Adrenal gland (tissue), 12 donors: ENCODE data around the gene UNK. TPM values are rescaled to one million over a fixed set of nuclear protein-coding genes. Genes with fewer than 3 reads are reported as not detected.

ENCODE experiments used
- DNase-seq, 7 donors: peaks; one replicate each; pipeline ENCODE4 v3.0.0-alpha.2; 2019 to 2020
- H3K27ac ChIP-seq, 5 donors: fragments of 200-600 bp; sonication (generic) in 4 of 5; 1 replicate in 3 of 5; 2 replicates in 2 of 5; pipeline versions ENCODE4 v1.5.1 to v1.8.0; 2016 to 2020; ENCODE audit warnings: mild to moderate bottlenecking in 1 of 5
- H3K27me3 ChIP-seq: fragments of 200-600 bp; 2 replicates; pipeline ENCODE4 v1.8.0; 2021
- H3K36me3 ChIP-seq, 2 donors: fragments of 200-600 bp; replicated peaks in 1 of 2; 1 replicate in 1 of 2; 2 replicates in 1 of 2; pipeline versions ENCODE4 v1.5.1 to v1.8.0; 2018 to 2022
- H3K4me1 ChIP-seq, 2 donors: fragments of 200-600 bp; replicated peaks in 1 of 2; 1 replicate in 1 of 2; 2 replicates in 1 of 2; pipeline versions ENCODE4 v1.5.1 to v1.8.0; 2018 to 2021
- H3K4me3 ChIP-seq, 4 donors: fragments of 200-600 bp; sonication (generic) in 3 of 4; one replicate each; pipeline ENCODE4 v1.5.1; 2016 to 2018
- H3K9me3 ChIP-seq, 3 donors: fragments of 200-600 bp; sonication (generic) in 1 of 3; replicated peaks in 1 of 3; 1 replicate in 2 of 3; 2 replicates in 1 of 3; pipeline versions ENCODE4 v1.5.1 to v1.8.0; 2016 to 2021
- CTCF ChIP-seq, 6 experiments: fragments of 450-650 bp in 4 of 6; fragments of 200-600 bp in 2 of 6; sonication (generic) in 1 of 6; IDR thresholded peaks; 1 replicate in 5 of 6; 2 replicates in 1 of 6; pipeline versions ENCODE4 v1.5.1 to v1.8.0; 2016 to 2021; ENCODE audit warnings: antibody characterized with exemption in 6 of 6, mild to moderate bottlenecking in 2 of 6, moderate library complexity in 1 of 6
- POLR2A ChIP-seq, 2 donors: fragments of 450-650 bp; IDR thresholded peaks; one replicate each; pipeline ENCODE4 v1.6.1; 2017; ENCODE audit warnings: antibody characterized with exemption in 2 of 2, mild to moderate bottlenecking in 2 of 2, moderate library complexity in 1 of 2
- WGBS, 4 donors: extraction: QIAGEN DNeasy Blood & Tissue Kit in 2 of 4; methylation state at CpG; one replicate each; pipeline versions ENCODE4 v1.1.5 to v1.1.7; 2013 to 2017; 5-methylcytosine and 5-hydroxymethylcytosine counted together
- intact Hi-C, 2 donors: fragments of 100-400 bp; cut with DNase I; formaldehyde crosslinking; loops; one replicate each; pipeline versions ENCODE4 v1.14.1 to v1.15.0; 2022 to 2023
- polyA plus RNA-seq, 3 donors: library from polyadenylated mRNA; stranded (reverse); fragments of 200-250 nt in 2 of 3; fragments of 350-450 nt in 1 of 3; fragmentation: Illumina TruSeq in 1 of 3; extraction: RNeasy Lipid Tissue Mini Kit (QIAGEN cat#74804) in 1 of 3; gene quantifications; one replicate each; pipeline ENCODE4 v1.2.3, GENCODE V29; 2013 to 2014
- total RNA-seq, 9 donors: library from RNA; depleted of rRNA in 4 of 9; stranded (reverse); fragments of >200 nt in 4 of 9; fragments of 120-200 nt in 1 of 9; fragmentation: NEBNext Ultra II Directional in 1 of 9; extraction: Animal tissue kit (Norgen Biotek cat#: 25700) in 1 of 9; gene quantifications; one replicate each; pipeline versions ENCODE4 v1.1.0 to v1.2.4, GENCODE V29; 2013 to 2023
- donor health status: healthy with polysubstance abuse.
- donor health status: Bipolar disorder and iron deficiency.
- donor health status: DM: yes; HTN: yes; CAD: no.
- donor health status: DM: no; HTN: no; CAD: no.
- donor health status: DM: no; HTN: no; CAD: no.
- donor health status: DM: yes; HTN: yes; CAD: no.

Gene UNK
- total and polyA plus RNA-seq, 12 donors: 13.6 to 45.9 (median 24.6) TPM

- H3K4me3 ChIP-seq: no peak overlapping the region
- no peaks in the 10 kb centered on the region for H3K9me3 ChIP-seq
- DNase-seq: peak in 4 of 7 donors; percentile 12 to 58 (median 26)
- H3K27ac ChIP-seq: no peak overlapping the region
- H3K27me3 ChIP-seq: no peaks in the 10 kb centered on the region
- no peak for TF ChIP-seq POLR2A (IDR thresholded peaks at IDR 0.05)
- peak in 1 of 6 experiments; percentile 9 for TF ChIP-seq CTCF (IDR thresholded peaks at IDR 0.05)
- intact Hi-C loops: loop anchor here in 1 of 2 donors (10.0 kb wide), 1 partner anchor 123 kb away; the partner anchor contains the start of gene TRIM65
- H3K4me1 ChIP-seq: peaks cover 0 to 4% of the 10 kb centered on the region in 2 donors
- H3K36me3 ChIP-seq: peaks cover 0 to 4% of the 10 kb centered on the region in 2 donors
- 73 to 78% (median 75%) methylated on average over 17 of the region's 17 CpGs for WGBS, 4 donors
Measured at GRCh38 chr17:75771334-75772281, 13.0 kb upstream of the UNK start.

GRCh38 chr17:75773121-75773807 lies 11.3 kb upstream of the UNK start:
- peaks cover 15% of the 10 kb centered on the region in 2 donors for H3K4me1 ChIP-seq
- WGBS, 4 donors: 71 to 88% (median 80%) methylated on average over 10 to 12 of the region's 12 CpGs
- intact Hi-C loops: loop anchor here in 1 of 2 donors (10.0 kb wide), 1 partner anchor 122 kb away; the partner anchor contains the start of gene TRIM65
- peak in 5 of 7 donors; percentile 18 to 68 (median 47) for DNase-seq
- no peaks in the 10 kb centered on the region for H3K27me3 ChIP-seq
- H3K27ac ChIP-seq: no peak overlapping the region
- no peaks in the 10 kb centered on the region for H3K9me3 ChIP-seq
- H3K36me3 ChIP-seq: peaks cover 0 to 21% of the 10 kb centered on the region in 2 donors
- no peak overlapping the region for H3K4me3 ChIP-seq
- TF ChIP-seq POLR2A (IDR thresholded peaks at IDR 0.05) (no peak), CTCF (IDR thresholded peaks at IDR 0.05) (no peak)

GRCh38 chr17:75773808-75774470 lies 10.7 kb upstream of the UNK start:
- 83 to 88% (median 84%) methylated on average over 9 to 15 of the region's 15 CpGs for WGBS, 4 donors
- Histone ChIP-seq H3K27ac (no peak overlapping the region), H3K36me3 (peaks cover 0 to 28% of the 10 kb centered on the region in 2 donors), H3K4me1 (peaks cover 15 to 16% of the 10 kb centered on the region in 2 donors), H3K9me3 (no peaks in the 10 kb centered on the region), H3K4me3 (no peak overlapping the region), H3K27me3 (no peaks in the 10 kb centered on the region)
- peak in 4 of 7 donors; percentile 29 to 73 (median 46) for DNase-seq
- intact Hi-C loops: loop anchor here in 1 of 2 donors (10.0 kb wide), 1 partner anchor 121 kb away; the partner anchor contains the start of gene TRIM65
- TF ChIP-seq CTCF (IDR thresholded peaks at IDR 0.05) (peak in 1 of 6 experiments; percentile 18), POLR2A (IDR thresholded peaks at IDR 0.05) (no peak)
